HuH-7 (cell line): ENCODE results near the gene TSSK3.
A peak's percentile ranks its signal among the peaks of the same experiment; 100 is the strongest.

Source experiments
- DNase-seq: peaks from one replicate; pipeline ENCODE4 v3.0.0; 2011; ENCODE audit warnings: low spot score

The TSSK3 gene

DNA sequence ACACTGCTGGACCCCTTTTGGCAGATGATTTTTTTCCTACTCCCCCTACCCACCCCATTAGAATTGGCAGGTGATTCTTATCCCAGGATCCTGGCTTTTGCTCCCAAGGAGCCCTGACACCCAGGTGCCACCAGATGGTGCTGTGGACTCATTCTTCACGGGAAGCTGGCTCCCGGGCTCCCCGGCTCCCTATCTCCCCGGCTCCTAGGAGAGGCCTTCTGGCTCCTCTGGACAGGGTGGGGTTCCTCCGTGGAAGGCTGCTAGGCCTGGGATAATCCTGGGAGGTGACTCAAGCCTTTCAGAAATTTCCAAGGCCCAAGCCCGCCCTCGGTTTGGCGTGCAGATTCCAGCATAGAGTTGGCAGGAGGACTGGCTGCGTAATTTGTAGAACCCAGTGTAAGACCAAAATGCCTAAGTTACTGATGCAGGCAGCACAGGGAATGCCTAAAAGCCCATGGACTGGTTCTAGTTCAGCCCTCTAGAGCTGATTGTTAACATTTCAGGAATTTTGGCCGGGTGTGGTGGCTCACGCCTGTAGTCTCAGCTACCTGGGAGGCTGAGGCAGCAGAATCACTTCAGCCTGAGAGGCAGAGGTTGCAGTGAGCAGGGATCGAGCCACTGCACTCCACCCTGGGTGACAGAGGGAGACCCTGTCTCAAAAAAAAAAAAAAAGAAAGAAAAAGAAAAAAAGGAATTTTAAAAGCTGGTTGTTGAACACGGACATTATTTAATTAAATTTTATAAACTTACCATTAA lies 38.7 kb downstream of the TSSK3 start:
- peak; percentile 83 for DNase-seq

DNA sequence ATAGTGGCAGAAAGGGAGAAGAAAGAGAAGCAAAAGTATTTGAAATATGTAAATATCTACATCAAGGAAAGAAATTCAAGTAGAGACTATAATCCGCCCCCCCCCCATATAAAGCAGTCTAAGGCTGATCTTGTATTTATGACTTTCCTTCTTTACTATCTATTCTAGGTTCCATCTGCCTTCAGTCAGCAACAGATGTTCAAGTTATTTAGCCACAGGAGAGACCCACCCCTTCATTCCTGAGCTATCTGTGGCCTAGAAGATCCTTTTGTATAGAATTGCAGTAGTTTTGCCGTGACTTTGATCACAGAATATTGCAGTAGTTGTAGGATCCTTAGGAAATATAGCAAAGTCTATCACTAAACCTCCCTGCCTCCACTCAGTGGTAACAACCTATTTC lies 42.6 kb downstream of the TSSK3 start:
- DNase-seq, result no peak

DNA sequence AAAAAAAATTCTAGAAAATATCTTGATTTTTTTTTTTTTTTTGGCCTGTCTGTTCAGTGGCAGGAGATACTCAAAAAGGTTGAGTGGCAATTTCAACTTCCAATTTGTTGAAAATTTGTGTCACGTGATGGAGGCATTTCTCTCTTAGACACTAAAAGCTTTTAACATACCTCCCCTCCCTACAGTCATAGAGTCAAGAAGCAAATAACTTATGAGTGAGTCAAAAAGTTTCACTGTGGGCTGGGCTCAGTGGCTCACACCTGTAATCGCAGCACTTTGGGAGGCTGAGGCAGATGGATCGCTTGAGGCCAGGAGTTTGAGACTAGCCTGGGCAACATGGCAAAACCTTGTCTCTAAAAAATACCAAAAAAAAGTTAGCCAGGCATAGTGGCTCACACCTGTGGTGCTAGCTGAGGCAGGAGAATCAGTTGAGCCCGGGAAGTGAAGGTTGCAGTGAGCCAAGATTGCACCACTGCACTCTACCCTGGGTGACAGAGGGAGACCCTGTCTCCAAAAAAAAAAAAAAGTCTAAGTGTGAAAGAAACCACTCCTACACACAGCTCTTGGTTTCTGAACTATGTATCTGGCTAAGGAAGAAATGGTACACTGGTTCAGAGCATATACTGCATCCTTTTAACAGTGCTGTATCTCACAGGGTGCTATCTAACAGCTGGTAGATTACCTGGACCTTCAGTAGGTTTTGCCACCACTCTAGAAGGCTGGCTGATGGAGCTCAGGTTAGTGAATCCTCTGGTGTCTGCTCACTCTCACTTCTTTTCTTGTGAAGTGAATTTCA lies 43.5 kb downstream of the TSSK3 start:
- DNase-seq, result no peak

DNA sequence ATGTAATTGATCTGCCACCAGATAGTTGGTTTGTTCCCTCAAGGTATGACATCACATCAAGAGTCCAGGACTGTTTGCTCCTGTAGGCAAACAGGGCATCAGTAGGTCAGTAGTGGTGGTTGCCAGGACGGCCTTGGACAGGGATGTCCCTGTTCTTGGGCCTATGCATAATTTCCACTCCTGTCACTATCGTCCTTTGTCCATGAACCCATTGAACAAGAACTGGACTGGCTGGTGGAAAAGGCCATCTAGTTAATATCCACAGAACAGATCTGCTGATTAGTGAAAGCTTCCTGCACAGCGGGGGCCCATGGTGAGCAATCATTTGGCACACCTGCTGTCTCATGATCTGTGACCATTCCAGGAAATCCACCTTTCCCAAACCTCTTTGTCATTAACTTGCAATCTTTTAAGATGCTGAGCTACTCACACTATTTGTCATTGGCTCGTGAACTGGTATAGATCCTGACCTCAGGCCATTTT lies 44.3 kb downstream of the TSSK3 start:
- no peak for DNase-seq

DNA sequence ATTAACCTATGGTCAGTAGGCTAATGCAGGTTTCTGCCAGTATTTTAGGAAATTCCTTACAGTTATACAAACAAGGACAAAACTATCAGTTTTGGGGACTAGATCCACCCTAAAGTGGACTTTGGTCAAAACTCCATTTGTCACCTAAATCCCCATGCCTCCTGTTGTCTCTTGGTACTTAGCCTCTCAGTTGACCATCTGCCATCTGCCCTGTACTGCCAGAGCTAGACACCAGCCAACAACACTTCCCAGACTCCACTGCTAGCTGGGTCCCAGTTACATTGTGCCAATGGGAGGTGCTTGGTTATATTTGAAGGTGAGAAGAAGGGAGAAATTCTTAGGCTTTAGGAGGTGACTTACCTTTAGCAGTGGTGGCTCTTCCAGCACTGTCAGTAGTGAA lies 48.9 kb downstream of the TSSK3 start:
- DNase-seq, result no peak

DNA sequence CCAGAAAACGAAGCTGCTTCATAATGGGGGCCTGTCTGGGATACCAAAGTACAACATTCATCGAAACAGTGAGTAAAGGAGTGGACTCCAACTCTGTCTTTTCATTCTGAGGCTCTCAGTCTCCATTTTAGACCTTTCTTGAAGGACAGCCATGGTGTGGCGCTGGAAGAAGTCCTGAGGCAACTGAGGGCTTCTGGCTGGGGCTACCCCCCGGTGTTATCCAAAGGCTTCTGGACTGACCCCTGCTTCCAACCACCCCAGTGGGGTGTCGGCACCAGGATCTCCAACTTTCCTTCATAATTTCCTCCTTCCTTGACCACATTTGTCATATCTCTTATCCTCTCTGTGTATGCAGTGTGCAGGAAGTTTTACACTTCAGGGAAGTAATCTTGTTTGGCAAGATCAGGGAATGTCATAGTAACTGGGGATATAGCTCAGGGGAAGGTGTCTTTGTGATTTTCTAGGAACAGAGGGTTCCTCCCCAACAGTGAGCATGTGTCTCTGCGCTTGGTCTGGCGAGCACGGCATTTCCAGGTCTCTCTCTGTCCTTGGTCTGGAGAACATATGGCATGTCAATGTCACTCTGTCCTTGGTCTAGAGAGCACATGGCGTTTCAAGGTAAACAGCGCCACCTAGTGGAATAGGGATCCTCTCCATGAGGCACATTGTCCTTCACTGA lies 51.3 kb downstream of the TSSK3 start:
- peak; percentile 68 for DNase-seq
